Neural progenitor cell (in vitro differentiated cells): ENCODE results near the gene MBOAT1. TPM values are rescaled to one million over a fixed set of nuclear protein-coding genes. Genes with fewer than 3 reads are reported as not detected.
"Not testable (repeated sequence)": the region's sequence is repeated elsewhere in the genome, so short reads cannot be mapped to it uniquely, and the experiment has no call there.

Experiments used
- DNase-seq: peaks from one replicate; pipeline ENCODE4 v3.0.0-alpha.2; 2016; ENCODE audit warnings: low spot score
- H2AFZ ChIP-seq: fragments of 200-600 bp; sonication (generic); replicated peaks from 2 replicates; pipeline ENCODE4 v1.6.1; 2016; ENCODE audit warnings: antibody characterized with exemption
- H3F3A ChIP-seq: fragments of 200-600 bp; sonication (generic); 2 replicates; pipeline ENCODE4 v1.6.1; 2016; ENCODE audit warnings: antibody characterized with exemption, low read depth
- H3K27ac ChIP-seq: fragments of 200-600 bp; sonication (generic); 2 replicates; pipeline ENCODE4 v1.5.1; 2016; ENCODE audit warnings: mild to moderate bottlenecking
- H3K27me3 ChIP-seq: fragments of 200-600 bp; sonication (generic); 2 replicates; pipeline ENCODE4 v1.6.1; 2016; ENCODE audit warnings: mild to moderate bottlenecking, moderate library complexity
- H3K36me3 ChIP-seq: fragments of 200-600 bp; sonication (generic); 2 replicates; pipeline ENCODE4 v1.5.1; 2016
- H3K4me1 ChIP-seq: fragments of 200-600 bp; sonication (generic); 2 replicates; pipeline ENCODE4 v1.6.1; 2016; ENCODE audit warnings: mixed run types
- H3K4me2 ChIP-seq: fragments of 200-600 bp; sonication (generic); 2 replicates; pipeline ENCODE4 v1.6.1; 2016
- H3K4me3 ChIP-seq: fragments of 200-600 bp; sonication (generic); 2 replicates; pipeline ENCODE4 v1.5.1; 2016
- H3K79me2 ChIP-seq: fragments of 200-600 bp; sonication (generic); 2 replicates; pipeline ENCODE4 v1.6.1; 2016; ENCODE audit warnings: low read depth
- H3K9ac ChIP-seq: fragments of 200-600 bp; sonication (generic); 2 replicates; pipeline ENCODE4 v1.6.1; 2016
- H3K9me3 ChIP-seq: fragments of 200-600 bp; sonication (generic); 2 replicates; pipeline ENCODE4 v1.5.1; 2016; ENCODE audit warnings: low read depth
- H4K20me1 ChIP-seq: fragments of 200-600 bp; sonication (generic); 2 replicates; pipeline ENCODE4 v1.6.1; 2016; ENCODE audit warnings: low read depth
- H3K27ac Mint-ChIP-seq: 3 replicates; pipeline ENCODE4 v1.8.0; 2021; ENCODE audit warnings: mixed read lengths
- H3K27me3 Mint-ChIP-seq: 2 replicates; pipeline ENCODE4 v1.8.0; 2022; ENCODE audit warnings: low read depth, mild to moderate bottlenecking, inconsistent platforms, moderate library complexity, mixed read lengths; ENCODE audit not compliant: insufficient read depth
- H3K36me3 Mint-ChIP-seq: 3 replicates; pipeline ENCODE4 v1.8.0; 2021; ENCODE audit warnings: mixed read lengths
- H3K4me1 Mint-ChIP-seq: 3 replicates; pipeline ENCODE4 v1.8.0; 2021; ENCODE audit warnings: mixed read lengths
- H3K4me3 Mint-ChIP-seq: 3 replicates; pipeline ENCODE4 v1.8.0; 2021; ENCODE audit warnings: mild to moderate bottlenecking, moderate library complexity, mixed read lengths
- H3K9me3 Mint-ChIP-seq: 3 replicates; pipeline ENCODE4 v1.8.0; 2020; ENCODE audit warnings: mixed read lengths
- CTCF ChIP-seq: fragments of 200-600 bp; sonication (generic); IDR thresholded peaks from 2 replicates; pipeline ENCODE4 v1.5.1; 2017; ENCODE audit warnings: antibody characterized with exemption, mild to moderate bottlenecking
- EZH2 ChIP-seq: fragments of 200-600 bp; sonication (generic); IDR thresholded peaks from 2 replicates; pipeline ENCODE4 v1.6.1; 2017; ENCODE audit warnings: antibody characterized with exemption, mild to moderate bottlenecking, moderate library complexity
- EZH2phosphoT487 ChIP-seq: fragments of 200-600 bp; sonication (generic); IDR thresholded peaks from 2 replicates; pipeline ENCODE4 v1.6.1; 2017; ENCODE audit warnings: antibody characterized with exemption
- total RNA-seq: library from RNA; depleted of rRNA; stranded (reverse); fragments of >200 nt; gene quantifications from 2 replicates; pipeline ENCODE4 v1.2.3, GENCODE V29; 2015; ENCODE audit warnings: low replicate concordance

Gene MBOAT1
- total RNA-seq, 1 donor from 2014 or later: 0.45 TPM

GRCh38 chr6:20147469-20147868 lies 64.8 kb downstream of the MBOAT1 start:
- H3K9me3 Mint-ChIP-seq: peaks cover 2% of the 10 kb centered on the region
- no peaks in the 10 kb centered on the region for H3K4me1 Mint-ChIP-seq
- peaks cover 4% of the 10 kb centered on the region for H3F3A ChIP-seq
- H3K27me3 Mint-ChIP-seq: peaks cover 3% of the 10 kb centered on the region
- no peak for DNase-seq
- TF ChIP-seq CTCF (no peak), EZH2 (no peak), EZH2phosphoT487 (no peak)
- no peak overlapping the region for H3K4me2 ChIP-seq
- no peaks in the 10 kb centered on the region for H3K27me3 ChIP-seq
- no peak overlapping the region for H2AFZ ChIP-seq
- H3K9ac ChIP-seq: no peak overlapping the region
- H3K4me3 Mint-ChIP-seq: no peak overlapping the region
- H3K79me2 ChIP-seq: no peaks in the 10 kb centered on the region
- no peak overlapping the region for H3K27ac ChIP-seq
- H3K9me3 ChIP-seq: no peaks in the 10 kb centered on the region
- no peaks in the 10 kb centered on the region for H3K36me3 Mint-ChIP-seq
- H4K20me1 ChIP-seq: no peaks in the 10 kb centered on the region
- H3K27ac Mint-ChIP-seq: no peak overlapping the region
- H3K4me3 ChIP-seq: no peak overlapping the region
- H3K4me1 ChIP-seq: no peaks in the 10 kb centered on the region
- H3K36me3 ChIP-seq: no peaks in the 10 kb centered on the region

GRCh38 chr6:20146831-20147230 lies 65.4 kb downstream of the MBOAT1 start:
- H3K9me3 Mint-ChIP-seq, H3K9me3 ChIP-seq, H3K27ac ChIP-seq, H3F3A ChIP-seq, H3K79me2 ChIP-seq, H3K4me1 ChIP-seq, H3K27ac Mint-ChIP-seq, H3K9ac ChIP-seq, H3K4me3 ChIP-seq, H3K27me3 ChIP-seq, H3K36me3 Mint-ChIP-seq, H2AFZ ChIP-seq, H3K4me2 ChIP-seq, H3K36me3 ChIP-seq, H3K27me3 Mint-ChIP-seq, H3K4me3 Mint-ChIP-seq, H4K20me1 ChIP-seq, H3K4me1 Mint-ChIP-seq, DNase-seq: not testable (repeated sequence)

GRCh38 chr6:20146291-20146690 lies 66.0 kb downstream of the MBOAT1 start:
- Histone ChIP-seq H2AFZ (no peak overlapping the region), H3K79me2 (no peaks in the 10 kb centered on the region), H3K27me3 (no peaks in the 10 kb centered on the region), H3K9ac (no peak overlapping the region), H3K27ac (no peak overlapping the region), H3K9me3 (no peaks in the 10 kb centered on the region), H3K4me1 (no peaks in the 10 kb centered on the region), H3K4me3 (no peak overlapping the region), H3K4me2 (no peak overlapping the region), H4K20me1 (no peaks in the 10 kb centered on the region), H3K36me3 (no peaks in the 10 kb centered on the region), H3F3A (no peaks in the 10 kb centered on the region)
- Mint-ChIP-seq H3K9me3 (peaks cover 2% of the 10 kb centered on the region), H3K27me3 (peaks cover 3% of the 10 kb centered on the region), H3K4me1 (no peaks in the 10 kb centered on the region), H3K4me3 (peak overlapping the region; percentile 3), H3K36me3 (no peaks in the 10 kb centered on the region), H3K27ac (no peak overlapping the region)
- TF ChIP-seq CTCF: no peak
- no peak for TF ChIP-seq EZH2phosphoT487
- TF ChIP-seq EZH2: no peak
- DNase-seq: no peak

GRCh38 chr6:20142866-20143265 lies 69.4 kb downstream of the MBOAT1 start:
- H3K4me3 Mint-ChIP-seq: no peak overlapping the region
- Histone ChIP-seq H3F3A (no peaks in the 10 kb centered on the region), H3K4me1 (no peaks in the 10 kb centered on the region), H4K20me1 (no peaks in the 10 kb centered on the region), H3K36me3 (no peaks in the 10 kb centered on the region), H3K9ac (no peak overlapping the region), H3K27me3 (no peaks in the 10 kb centered on the region), H3K9me3 (no peaks in the 10 kb centered on the region), H3K4me2 (no peak overlapping the region), H3K4me3 (no peak overlapping the region), H3K27ac (no peak overlapping the region), H3K79me2 (no peaks in the 10 kb centered on the region), H2AFZ (no peak overlapping the region)
- peaks cover 3% of the 10 kb centered on the region for H3K27me3 Mint-ChIP-seq
- no peak for TF ChIP-seq CTCF
- H3K9me3 Mint-ChIP-seq: peaks cover 2% of the 10 kb centered on the region
- no peak overlapping the region for H3K27ac Mint-ChIP-seq
- H3K36me3 Mint-ChIP-seq: no peaks in the 10 kb centered on the region
- DNase-seq: no peak
- H3K4me1 Mint-ChIP-seq: no peaks in the 10 kb centered on the region
